Glutamatergic neuron (in vitro differentiated cells): ENCODE results near the gene CAT. TPM values are rescaled to one million over a fixed set of nuclear protein-coding genes. Genes with fewer than 3 reads are reported as not detected.

Experiments used
- DNase-seq: peaks from one replicate; pipeline ENCODE4 v3.0.0; 2022
- H3K27ac Mint-ChIP-seq: one replicate; pipeline ENCODE4 v1.8.0; 2020; ENCODE audit warnings: mild to moderate bottlenecking, mixed read lengths, inconsistent platforms; ENCODE audit not compliant: unreplicated experiment
- H3K27me3 Mint-ChIP-seq: one replicate; pipeline ENCODE4 v1.8.0; 2020; ENCODE audit warnings: mild to moderate bottlenecking, moderate library complexity, mixed read lengths, inconsistent platforms; ENCODE audit not compliant: unreplicated experiment
- H3K36me3 Mint-ChIP-seq: one replicate; pipeline ENCODE4 v1.8.0; 2020; ENCODE audit warnings: mild to moderate bottlenecking, mixed read lengths, inconsistent platforms; ENCODE audit not compliant: unreplicated experiment
- H3K4me1 Mint-ChIP-seq: one replicate; pipeline ENCODE4 v1.8.0; 2020; ENCODE audit warnings: mild to moderate bottlenecking, low read depth, mixed read lengths, inconsistent platforms; ENCODE audit not compliant: unreplicated experiment
- H3K4me3 Mint-ChIP-seq: one replicate; pipeline ENCODE4 v1.8.0; 2020; ENCODE audit warnings: mild to moderate bottlenecking, mixed read lengths, inconsistent platforms; ENCODE audit not compliant: unreplicated experiment
- H3K9me3 Mint-ChIP-seq: one replicate; pipeline ENCODE4 v1.8.0; 2020; ENCODE audit warnings: mild to moderate bottlenecking, moderate library complexity, mixed read lengths, inconsistent platforms; ENCODE audit not compliant: unreplicated experiment
- total RNA-seq: library from RNA; stranded (reverse); fragmentation: NEBNext Ultra II Directional; extraction: Animal tissue kit (Norgen Biotek cat#: 25700); gene quantifications from one replicate; pipeline ENCODE4 v1.2.1, GENCODE V29; 2021; ENCODE audit not compliant: unreplicated experiment
- TF ChIP-seq, protein P1 (sequence below): fragments of 200-600 bp; sonication (generic); IDR thresholded peaks from one replicate; pipeline ENCODE4 v1.5.0; 2021; ENCODE audit not compliant: partially characterized antibody, unreplicated experiment

CAT gene
- total RNA-seq, 1 donor from 2014 or later, result 22.9 TPM

DNA sequence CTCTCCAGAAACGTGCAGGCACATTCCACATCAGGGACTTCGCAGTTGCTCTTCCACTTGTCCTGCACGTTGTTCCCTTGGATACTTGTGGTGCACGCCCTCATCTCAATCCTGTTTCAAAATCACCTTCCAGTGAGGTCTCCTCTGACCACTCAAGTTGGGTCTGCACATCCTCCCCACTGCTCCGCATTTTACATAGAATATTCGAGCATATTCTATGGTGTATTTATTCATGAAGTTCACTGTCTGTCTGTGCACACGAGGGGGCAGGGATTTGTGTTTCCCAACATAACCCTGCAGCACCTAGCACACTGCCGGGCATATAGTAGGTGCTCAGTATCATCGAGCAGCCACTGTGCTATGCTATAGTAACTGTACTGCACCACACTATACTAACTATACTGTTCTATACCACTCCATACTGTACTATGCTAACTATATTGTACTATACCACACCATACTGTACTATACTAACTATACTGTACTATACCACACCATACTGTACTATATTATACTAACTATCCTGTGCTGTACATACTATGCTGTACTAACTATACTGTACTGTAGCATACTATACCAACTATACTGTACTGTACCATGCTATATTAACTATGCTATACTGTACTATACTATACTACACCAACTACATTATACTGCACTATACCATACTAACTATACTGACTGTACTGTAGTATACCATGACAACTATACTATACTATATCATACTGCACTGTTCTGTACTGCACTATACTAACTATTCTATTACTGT is 44.6 kb downstream of the CAT start:
- Mint-ChIP-seq H3K4me1 (peaks cover 2% of the 10 kb centered on the region), H3K9me3 (peaks cover 2% of the 10 kb centered on the region), H3K36me3 (no peaks in the 10 kb centered on the region), H3K4me3 (no peak overlapping the region), H3K27me3 (no peaks in the 10 kb centered on the region), H3K27ac (no peak overlapping the region)
- TF ChIP-seq, protein P1, sequence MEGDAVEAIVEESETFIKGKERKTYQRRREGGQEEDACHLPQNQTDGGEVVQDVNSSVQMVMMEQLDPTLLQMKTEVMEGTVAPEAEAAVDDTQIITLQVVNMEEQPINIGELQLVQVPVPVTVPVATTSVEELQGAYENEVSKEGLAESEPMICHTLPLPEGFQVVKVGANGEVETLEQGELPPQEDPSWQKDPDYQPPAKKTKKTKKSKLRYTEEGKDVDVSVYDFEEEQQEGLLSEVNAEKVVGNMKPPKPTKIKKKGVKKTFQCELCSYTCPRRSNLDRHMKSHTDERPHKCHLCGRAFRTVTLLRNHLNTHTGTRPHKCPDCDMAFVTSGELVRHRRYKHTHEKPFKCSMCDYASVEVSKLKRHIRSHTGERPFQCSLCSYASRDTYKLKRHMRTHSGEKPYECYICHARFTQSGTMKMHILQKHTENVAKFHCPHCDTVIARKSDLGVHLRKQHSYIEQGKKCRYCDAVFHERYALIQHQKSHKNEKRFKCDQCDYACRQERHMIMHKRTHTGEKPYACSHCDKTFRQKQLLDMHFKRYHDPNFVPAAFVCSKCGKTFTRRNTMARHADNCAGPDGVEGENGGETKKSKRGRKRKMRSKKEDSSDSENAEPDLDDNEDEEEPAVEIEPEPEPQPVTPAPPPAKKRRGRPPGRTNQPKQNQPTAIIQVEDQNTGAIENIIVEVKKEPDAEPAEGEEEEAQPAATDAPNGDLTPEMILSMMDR, result no peak
- DNase-seq, result no peak

DNA sequence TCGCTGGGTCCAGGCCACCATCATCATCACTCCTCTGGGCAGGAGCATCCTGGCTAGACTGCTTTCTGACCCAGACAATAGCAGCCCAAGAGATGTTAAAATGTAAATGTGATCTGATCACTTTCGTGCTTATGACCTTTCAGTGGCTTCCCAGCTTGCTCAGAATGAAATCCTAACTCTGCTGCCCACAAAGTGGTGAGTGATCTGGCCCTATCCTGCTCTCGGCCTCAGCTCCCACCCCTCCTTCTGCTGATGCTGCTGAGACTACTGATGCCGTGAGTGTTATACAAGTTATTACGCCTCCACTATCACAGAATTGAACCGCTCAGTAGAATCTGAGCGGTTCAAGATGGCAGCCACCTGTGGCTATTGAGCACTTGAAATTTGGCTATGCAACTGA is 48.7 kb downstream of the CAT start:
- Mint-ChIP-seq H3K36me3 (no peaks in the 10 kb centered on the region), H3K4me3 (no peak overlapping the region), H3K27me3 (peaks cover 2% of the 10 kb centered on the region), H3K9me3 (peaks cover 3% of the 10 kb centered on the region), H3K4me1 (no peaks in the 10 kb centered on the region), H3K27ac (no peak overlapping the region)
- TF ChIP-seq, protein P1, result no peak
- DNase-seq, result no peak

DNA sequence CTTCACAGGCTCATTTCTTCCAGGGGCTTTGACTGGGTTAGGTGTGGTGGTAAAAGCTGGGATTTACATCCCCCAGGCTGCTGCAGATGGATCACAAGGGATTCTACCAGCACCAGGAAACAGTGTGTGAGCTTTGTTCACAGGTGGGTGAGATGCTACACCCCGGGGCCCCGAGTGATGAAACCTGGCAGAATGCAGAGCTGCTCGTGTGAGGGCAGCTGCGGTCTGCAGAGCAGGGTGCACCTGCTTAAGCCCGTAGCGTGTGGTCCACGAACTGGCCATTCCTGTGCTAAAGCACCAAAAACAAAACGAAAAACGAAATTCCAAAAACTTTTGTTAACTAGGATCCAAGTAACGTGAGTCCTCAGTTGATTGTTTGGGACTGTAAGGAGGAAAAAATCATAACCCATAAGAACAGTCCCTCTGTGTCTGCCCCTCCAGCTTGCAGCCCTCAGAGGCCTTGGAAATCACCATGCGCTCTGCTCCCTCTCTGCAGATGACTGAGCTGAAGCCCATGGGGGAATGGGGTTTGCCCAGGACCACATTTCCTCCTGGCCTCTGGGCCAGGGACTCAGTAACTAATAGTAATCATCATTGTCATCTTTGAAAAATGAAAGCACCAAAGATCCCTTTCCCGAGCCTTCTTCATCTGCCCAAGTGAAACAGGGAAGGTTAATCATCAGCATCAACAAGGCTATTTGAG is 50.3 kb downstream of the CAT start:
- H3K27ac Mint-ChIP-seq, result no peak overlapping the region
- no peaks in the 10 kb centered on the region for H3K36me3 Mint-ChIP-seq
- no peaks in the 10 kb centered on the region for H3K4me1 Mint-ChIP-seq
- DNase-seq, result no peak
- TF ChIP-seq, protein P1, result no peak
- H3K9me3 Mint-ChIP-seq, result peaks cover 3% of the 10 kb centered on the region
- H3K27me3 Mint-ChIP-seq, result peaks cover 2% of the 10 kb centered on the region
- H3K4me3 Mint-ChIP-seq, result no peak overlapping the region

DNA sequence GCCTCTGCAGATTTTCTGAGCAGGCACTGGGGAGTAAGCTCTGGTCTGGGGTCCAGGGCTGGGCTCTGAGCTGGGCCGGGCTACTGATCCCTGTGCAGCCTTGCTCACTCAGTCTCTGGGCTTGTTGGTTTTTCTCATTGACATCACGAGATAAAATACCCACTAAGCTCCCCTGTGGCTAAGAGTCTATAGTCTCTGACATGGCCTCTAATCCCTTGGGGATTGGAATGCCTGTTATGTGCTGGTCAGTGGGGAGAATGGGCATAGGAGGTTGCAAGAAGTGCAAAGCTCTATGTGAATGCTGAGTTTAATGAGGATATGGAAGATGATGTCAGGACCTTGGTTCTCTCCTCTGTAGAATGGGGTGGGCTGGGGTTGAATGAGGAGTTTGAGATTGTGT is 51.6 kb downstream of the CAT start:
- Mint-ChIP-seq H3K27me3 (peaks cover 2% of the 10 kb centered on the region), H3K27ac (no peak overlapping the region), H3K9me3 (peaks cover 3% of the 10 kb centered on the region), H3K4me1 (no peaks in the 10 kb centered on the region), H3K36me3 (no peaks in the 10 kb centered on the region), H3K4me3 (no peak overlapping the region)
- DNase-seq, result no peak
- TF ChIP-seq, protein P1, result no peak

DNA sequence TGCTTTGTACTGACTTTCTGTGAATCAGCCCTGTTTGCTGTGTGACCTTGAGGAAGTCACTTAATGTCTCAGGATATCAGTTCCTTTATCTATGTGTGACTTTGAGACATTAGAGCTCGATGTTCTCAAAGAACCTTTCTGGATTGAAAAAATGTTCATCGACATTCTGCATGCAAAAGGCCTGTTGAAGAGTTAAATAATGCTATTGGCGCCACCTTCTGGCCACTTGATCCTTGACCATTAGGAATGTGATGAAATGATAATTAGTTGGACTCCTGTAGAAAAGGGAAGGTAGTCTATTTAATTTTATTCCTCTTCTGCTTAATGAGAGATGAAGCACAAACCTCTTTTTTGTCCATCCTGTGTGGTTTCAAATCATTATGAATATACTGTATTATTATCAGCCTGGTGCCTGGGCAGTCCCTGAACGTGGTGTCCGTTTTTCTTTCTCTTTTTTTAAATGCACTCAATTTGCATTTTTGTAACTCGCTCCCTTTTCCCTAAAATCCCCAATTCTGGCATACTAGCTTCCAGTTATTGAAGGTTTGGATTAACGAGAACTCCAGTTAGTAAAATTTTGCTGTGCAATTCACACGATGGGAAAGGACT is 54.2 kb downstream of the CAT start:
- Mint-ChIP-seq H3K9me3 (peaks cover 2% of the 10 kb centered on the region), H3K4me3 (no peak overlapping the region), H3K27me3 (peaks cover 2% of the 10 kb centered on the region), H3K36me3 (no peaks in the 10 kb centered on the region), H3K27ac (no peak overlapping the region), H3K4me1 (no peaks in the 10 kb centered on the region)
- TF ChIP-seq, protein P1, result peak; percentile 77
- peak; percentile 61 for DNase-seq
